OCI-LY7 (cell line): ENCODE data around the gene CTBP1.

Experiments
- CTCF ChIP-seq: fragments of 200-600 bp; sonication (generic); conservative IDR thresholded peaks from 2 replicates; pipeline ENCODE4 v1.5.1; 2014; ENCODE audit warnings: mild to moderate bottlenecking, antibody characterized with exemption, low read length, moderate library complexity, mixed read lengths
- EZH2phosphoT487 ChIP-seq: fragments of 200-600 bp; sonication (generic); IDR thresholded peaks from 2 replicates; pipeline ENCODE4 v1.6.1; 2018; ENCODE audit warnings: low read depth, borderline replicate concordance, mild to moderate bottlenecking, mixed run types, antibody characterized with exemption, low read length, moderate library complexity, mixed read lengths

DNA sequence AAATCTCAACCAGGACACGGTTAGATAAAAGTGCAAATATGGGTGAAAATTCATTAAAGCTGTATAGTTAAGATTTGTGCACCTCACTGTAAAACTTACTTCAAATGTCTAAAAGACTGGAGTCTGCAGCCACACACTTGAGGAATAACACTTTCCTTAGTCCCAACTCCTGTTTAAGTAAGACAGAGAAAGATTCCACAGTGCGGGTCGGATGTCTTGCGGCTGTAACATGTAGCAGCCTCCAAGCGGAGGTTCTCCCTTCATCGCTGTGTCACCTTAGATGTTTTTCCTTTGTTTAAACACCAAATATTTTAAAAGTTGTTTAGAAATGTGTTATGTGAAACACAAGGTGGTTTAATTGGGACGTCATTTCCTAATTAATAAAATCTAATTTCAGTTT is 39.9 kb upstream of the CTBP1 start:
- TF ChIP-seq CTCF (no peak), EZH2phosphoT487 (no peak)
